GM18951 (cell line): Measurements from ENCODE around the gene TNFSF15.

Source experiments
- POLR2A ChIP-seq: IDR thresholded peaks from 4 replicates; pipeline ENCODE4 v1.6.1; 2011; ENCODE audit warnings: mild to moderate bottlenecking; ENCODE audit not compliant: insufficient read length, insufficient read depth; ENCODE audit errors: extremely low read depth
- in situ Hi-C: fragments of 300-500 bp; cut with MboI; formaldehyde crosslinking; loops from one replicate; pipeline ENCODE4 v1.12.0; 2022; ENCODE audit warnings: low sequenced_read_pairs, mixed read lengths, inconsistent platforms; ENCODE audit not compliant: unreplicated experiment

TNFSF15 gene

DNA sequence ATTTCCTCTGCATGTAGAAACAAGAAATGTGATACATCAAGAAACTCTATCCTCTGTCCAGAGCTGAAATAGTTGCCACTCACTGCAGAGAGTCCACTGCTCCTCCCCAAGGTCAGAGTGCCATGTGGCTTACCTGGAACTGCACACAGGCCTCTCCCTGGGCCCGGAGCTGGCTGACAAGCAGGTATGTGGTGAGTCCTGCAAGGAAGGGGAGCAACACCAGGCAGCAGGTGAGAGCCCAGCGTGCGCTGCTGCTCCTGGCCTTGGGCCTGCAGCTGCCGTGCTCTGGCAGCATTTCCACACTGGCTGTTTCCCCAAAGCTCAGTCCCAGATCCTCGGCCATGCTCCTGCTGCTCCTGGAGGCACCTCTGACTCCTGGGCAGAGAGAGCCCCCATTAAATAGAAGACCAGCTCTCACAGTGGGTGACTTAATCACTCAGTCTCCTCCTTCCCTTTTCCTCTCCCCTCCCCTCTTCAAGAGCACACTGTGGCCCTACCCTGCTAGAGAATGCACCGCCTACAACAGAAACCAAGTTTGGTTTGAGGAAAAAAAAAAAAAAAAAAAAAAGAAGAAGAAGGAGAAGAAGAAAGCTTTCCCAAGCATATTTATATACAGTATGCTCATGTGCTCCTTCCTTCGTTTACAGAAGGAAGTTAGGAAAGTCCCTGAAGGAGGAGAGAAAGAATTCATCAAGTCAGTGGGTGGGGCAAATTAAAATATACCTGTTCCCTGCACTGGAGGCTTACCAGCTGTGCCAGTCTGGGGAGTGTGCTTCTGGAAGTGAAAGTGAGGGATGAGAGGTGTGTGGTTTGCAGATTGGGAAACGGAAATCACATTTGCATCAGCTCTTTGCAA is at the start of gene TNFSF15:
Gene TNFSF15, minus strand, starts transcription at position 370 of the 856 bp plus-strand sequence. Its CDS starts 27 bp downstream, at position 343.
- in situ Hi-C loops, result no loop called here

GRCh38 chr9:114855488-114855887 is 49.6 kb upstream of the TNFSF15 start:
- no peak for TF ChIP-seq POLR2A
- in situ Hi-C loops, result no loop called here

More for the DNA sequence above, at the start of gene TNFSF15:
- TF ChIP-seq POLR2A, result no peak

GRCh38 chr9:114854736-114855355 is 49.0 kb upstream of the TNFSF15 start:
- TF ChIP-seq POLR2A, result no peak
- in situ Hi-C loops, result no loop called here

DNA sequence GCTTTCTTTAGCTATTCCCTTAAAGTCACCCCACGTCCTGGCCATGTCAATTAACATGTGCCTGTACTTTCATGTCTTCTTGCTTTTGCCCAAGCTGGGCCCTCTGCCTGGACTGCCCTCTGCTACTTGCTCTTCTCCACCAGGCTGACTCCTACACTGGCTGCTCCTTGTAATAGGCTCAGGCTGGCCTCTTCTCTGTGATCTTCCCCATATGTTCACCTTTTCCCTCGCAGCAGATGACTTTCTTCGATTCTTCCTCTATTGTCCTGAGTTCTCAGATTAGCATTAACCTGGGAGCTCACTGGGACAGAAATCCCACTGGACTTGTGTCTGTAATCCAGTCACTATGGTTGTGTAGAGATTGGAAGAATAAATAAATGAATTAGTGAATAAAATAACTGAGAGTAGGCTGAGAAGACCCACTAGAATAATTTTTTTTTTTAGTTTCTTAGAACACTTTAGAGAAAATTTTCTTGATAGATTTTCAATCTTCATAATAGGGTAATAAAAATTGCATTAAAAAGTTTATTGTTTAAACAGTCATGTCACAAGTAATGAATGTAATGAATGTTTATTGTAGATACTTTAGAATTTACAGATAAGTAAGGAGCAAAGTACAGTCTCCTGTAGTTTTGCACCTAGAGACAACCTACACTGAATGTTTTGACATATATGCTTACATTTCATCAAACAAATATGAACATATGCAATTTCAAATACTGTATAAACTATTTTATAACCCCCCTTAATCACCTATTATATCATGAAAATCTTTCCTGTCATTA is 47.4 kb upstream of the TNFSF15 start:
- in situ Hi-C loops, result no loop called here
- TF ChIP-seq POLR2A, result no peak

- in situ Hi-C loops, result no loop called here
- TF ChIP-seq POLR2A, result no peak
Measured at GRCh38 chr9:114852050-114852594, 46.3 kb upstream of the TNFSF15 start.

DNA sequence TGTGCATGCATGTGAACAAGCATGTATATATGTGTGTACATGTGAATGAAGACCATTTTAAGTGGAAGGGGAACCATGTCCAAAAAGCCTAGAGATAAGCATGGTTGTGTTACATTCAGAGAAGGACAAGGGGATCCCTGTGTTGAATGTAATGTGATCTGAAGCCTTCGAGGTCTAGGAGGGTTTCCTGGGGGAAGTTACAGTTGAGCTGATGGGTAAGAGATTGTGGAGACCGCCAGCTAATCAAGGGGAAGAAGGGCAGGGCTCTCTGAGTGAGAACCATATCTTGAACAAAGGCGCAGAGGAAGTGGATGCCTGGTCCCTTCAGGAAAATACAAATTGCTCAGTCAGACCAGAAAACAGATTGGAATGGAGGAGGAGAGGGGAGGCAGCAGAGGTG is 45.5 kb upstream of the TNFSF15 start:
- TF ChIP-seq POLR2A, result no peak
- in situ Hi-C loops, result no loop called here

- no peak for TF ChIP-seq POLR2A
- in situ Hi-C loops, result no loop called here
Measured at GRCh38 chr9:114850871-114851270, 45.0 kb upstream of the TNFSF15 start.

DNA sequence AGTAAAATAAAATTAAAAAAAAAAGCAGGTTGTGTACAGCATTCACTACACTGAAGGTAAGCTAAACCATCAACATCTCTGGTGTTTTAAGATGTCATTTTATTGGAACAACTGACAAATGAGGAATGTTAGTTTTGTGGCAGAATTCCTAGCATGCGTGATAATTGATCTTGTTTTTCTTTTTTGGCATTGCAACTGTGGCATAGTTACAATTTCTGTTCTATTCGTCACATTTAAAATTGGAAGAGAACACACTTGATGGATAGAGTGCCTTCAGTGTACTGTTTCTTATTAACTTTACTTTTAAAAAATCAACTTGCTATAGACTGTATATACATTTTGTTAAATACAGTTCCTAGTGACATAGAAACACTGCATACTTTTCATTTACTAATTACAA is 43.6 kb upstream of the TNFSF15 start:
- in situ Hi-C loops, result no loop called here
- TF ChIP-seq POLR2A, result no peak

DNA sequence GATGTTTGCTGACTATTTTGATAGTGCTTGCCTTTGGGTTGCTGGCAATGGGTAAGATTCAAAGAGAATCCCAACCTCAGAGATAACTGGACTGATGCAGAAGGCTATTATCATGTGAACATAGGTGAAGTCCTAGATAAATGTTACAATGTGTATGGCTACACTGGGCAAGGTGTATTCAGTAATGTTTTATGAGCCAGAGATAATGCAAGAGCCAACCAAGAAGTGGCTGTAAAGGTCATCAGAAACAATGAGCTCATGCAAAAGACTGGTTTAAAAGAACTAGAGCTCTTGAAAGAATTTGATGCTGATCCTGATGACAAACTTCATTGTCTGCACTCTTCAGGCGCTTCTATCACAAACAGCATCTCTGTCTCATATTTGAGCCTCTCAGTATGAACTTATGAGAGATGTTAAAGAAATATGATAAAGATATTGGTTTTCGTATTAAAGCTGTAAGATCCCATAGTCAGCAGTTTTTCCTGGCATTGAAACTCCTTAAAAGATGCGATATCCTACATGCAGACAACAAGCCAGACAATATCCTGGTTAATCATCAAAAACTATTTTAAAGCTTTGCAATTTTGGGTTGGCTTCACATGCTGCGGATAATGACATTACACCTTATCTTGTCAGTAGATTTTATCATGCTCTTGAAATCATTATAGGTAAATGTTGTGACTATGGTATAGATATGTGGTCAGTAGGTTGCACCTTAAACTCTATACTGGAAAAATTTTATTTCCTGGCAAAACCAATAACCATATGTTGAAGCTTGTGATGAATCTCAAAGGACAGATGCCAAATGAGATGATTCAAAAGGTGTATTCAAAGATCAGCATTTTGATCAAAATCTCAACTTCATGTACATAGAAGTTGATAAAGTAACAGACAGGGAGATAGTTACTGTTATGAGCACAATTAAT is 41.9 kb upstream of the TNFSF15 start:
- no peak for TF ChIP-seq POLR2A
- in situ Hi-C loops, result no loop called here

DNA sequence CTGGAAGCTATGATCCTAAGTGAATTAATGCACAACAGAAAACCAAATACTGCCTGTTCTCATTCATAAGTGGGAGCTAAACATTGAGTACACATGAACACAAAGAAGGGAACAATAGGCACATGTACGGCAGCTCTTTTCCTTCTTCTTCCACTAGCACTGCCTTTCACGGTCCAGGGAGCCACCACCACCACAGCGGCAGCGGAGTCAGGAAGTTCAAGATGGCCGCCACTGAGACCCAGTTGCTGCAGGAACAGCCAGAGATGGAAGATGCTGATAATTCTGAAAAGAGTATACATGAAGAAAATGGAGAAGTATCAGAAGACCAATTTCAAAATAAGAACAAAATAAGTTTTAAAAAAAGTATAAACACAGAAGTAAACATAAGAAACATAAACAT is 39.5 kb upstream of the TNFSF15 start:
- in situ Hi-C loops, result no loop called here

DNA sequence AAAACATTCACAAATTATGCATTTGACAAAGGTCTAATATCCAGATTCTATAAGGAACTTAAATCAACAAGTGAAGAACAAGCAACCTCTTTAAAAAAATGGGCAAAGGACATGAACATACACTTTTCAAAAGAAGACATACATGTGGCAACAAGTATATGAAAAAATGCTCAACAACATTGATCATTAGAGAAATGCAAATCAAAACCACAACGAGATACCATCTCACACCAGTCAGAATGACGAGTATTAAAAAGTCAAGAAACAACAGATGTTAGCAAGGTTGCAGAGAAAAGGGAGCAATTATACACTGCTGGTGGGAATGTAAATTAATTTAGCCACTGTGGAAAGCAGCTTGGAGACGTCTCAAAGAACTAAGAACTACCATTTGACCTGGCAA is 38.9 kb upstream of the TNFSF15 start:
- in situ Hi-C loops, result no loop called here
- TF ChIP-seq POLR2A, result no peak

More for the DNA sequence above, 39.5 kb upstream of the TNFSF15 start:
- TF ChIP-seq POLR2A, result no peak

DNA sequence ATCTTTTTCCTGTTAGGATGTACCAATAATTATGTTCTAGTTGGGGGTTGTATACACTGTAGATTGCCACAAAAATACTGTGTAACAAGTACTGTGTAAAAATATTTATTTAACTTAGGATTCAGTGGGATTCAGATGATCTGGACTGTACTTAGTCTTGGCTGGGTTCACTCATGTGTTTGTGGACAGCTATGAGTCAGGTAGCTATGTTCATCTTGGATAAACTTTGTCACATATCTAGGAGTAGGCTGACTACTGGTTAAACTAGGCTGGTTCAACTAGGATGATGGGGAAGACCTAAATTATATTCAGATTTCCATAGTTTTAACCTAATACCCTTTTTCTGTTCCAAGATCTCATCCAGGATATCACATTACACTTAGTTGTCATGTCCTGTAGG is 32.1 kb upstream of the TNFSF15 start:
- no peak for TF ChIP-seq POLR2A
- in situ Hi-C loops, result no loop called here

DNA sequence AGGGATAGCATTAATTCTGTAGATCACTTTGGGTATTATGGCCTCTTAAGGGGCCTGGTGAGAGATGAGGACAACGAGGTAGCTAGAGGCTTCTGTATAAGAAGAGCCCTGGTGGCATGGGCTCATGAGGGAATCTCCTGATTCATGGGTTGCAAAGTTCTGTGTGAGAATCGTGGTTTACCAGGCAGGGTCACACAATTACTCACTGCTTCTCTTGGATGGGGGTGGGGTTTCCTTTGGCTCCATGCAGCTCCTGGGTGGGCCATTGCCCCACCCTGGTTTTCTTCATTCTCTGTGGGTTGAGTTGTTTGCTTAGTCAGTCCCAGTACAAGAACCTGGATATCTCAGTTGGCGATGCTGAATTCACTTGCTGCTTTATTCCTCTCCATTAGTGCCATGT is 30.9 kb upstream of the TNFSF15 start:
- TF ChIP-seq POLR2A, result no peak
- in situ Hi-C loops, result no loop called here

DNA sequence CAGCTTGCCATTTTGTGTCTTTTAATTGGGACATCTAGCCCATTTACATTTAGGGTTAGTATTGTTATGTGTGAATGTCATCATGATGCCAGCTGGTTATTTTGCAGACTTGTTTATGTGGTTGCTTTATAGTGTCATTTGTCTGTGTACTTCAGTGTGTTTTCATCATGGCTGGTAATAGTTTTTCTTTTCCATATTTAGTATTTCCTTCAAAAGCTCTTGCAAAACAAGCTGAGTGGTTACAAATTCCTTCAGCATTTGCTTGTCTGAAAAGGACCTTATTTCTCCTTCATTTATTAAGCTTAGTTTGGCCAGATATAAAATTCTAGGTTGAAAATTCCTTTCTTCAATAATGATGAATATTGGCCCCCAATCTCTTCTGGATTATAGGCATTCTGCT is 28.5 kb upstream of the TNFSF15 start:
- in situ Hi-C loops, result no loop called here
- no peak for TF ChIP-seq POLR2A
